Suprapubic skin (tissue), 4 donors: ENCODE results near the gene TRIM69. TPM values are rescaled to one million over a fixed set of nuclear protein-coding genes. Genes with fewer than 3 reads are reported as not detected.
"Not testable (repeated sequence)": the region's sequence is repeated elsewhere in the genome, so short reads cannot be mapped to it uniquely, and the experiment has no call there.

ENCODE experiments used
- DNase-seq, 2 donors: peaks; one replicate each; pipeline ENCODE4 v3.0.0-alpha.2; 2019; ENCODE audit warnings: low spot score in 2 of 2
- H3K27ac ChIP-seq: fragments of 200-600 bp; sonication (generic); one replicate; pipeline ENCODE4 v1.5.1; 2019
- H3K27me3 ChIP-seq: fragments of 200-600 bp; sonication (generic); one replicate; pipeline ENCODE4 v1.5.1; 2019
- H3K36me3 ChIP-seq: fragments of 200-600 bp; sonication (generic); one replicate; pipeline ENCODE4 v1.5.1; 2019
- H3K4me1 ChIP-seq: fragments of 200-600 bp; sonication (generic); one replicate; pipeline ENCODE4 v1.5.1; 2019
- H3K4me3 ChIP-seq: fragments of 200-600 bp; sonication (generic); one replicate; pipeline ENCODE4 v1.5.1; 2019; ENCODE audit warnings: mild to moderate bottlenecking
- H3K9me3 ChIP-seq: fragments of 200-600 bp; sonication (generic); one replicate; pipeline ENCODE4 v1.5.1; 2019
- CTCF ChIP-seq, 2 donors: fragments of 200-600 bp in 1 of 2; fragments of 450-650 bp in 1 of 2; sonication (generic) in 1 of 2; IDR thresholded peaks; one replicate each; pipeline ENCODE4 v1.5.1; 2016 to 2019; ENCODE audit warnings: antibody characterized with exemption in 2 of 2, mild to moderate bottlenecking in 1 of 2, moderate library complexity in 1 of 2
- EP300 ChIP-seq: sonication (generic); formaldehyde crosslinking; IDR thresholded peaks from one replicate; pipeline ENCODE4 v1.6.1; 2017; ENCODE audit warnings: antibody characterized with exemption
- POLR2A ChIP-seq, 2 donors: fragments of 450-650 bp; IDR thresholded peaks; one replicate each; pipeline ENCODE4 v1.6.1; 2017; ENCODE audit warnings: antibody characterized with exemption in 2 of 2, mild to moderate bottlenecking in 2 of 2, moderate library complexity in 2 of 2
- POLR2AphosphoS5 ChIP-seq, 3 donors: sonication (generic); formaldehyde crosslinking; IDR thresholded peaks; one replicate each; pipeline ENCODE4 v1.6.1; 2017; ENCODE audit warnings: antibody characterized with exemption in 3 of 3
- WGBS: methylation state at CpG from one replicate; pipeline ENCODE4 v1.1.5; 2018; 5-methylcytosine and 5-hydroxymethylcytosine counted together
- total RNA-seq, 4 donors: library from RNA; depleted of rRNA; stranded (reverse); fragments of >200 nt; gene quantifications; one replicate each; pipeline ENCODE4 v1.1.0, GENCODE V29; 2016

TRIM69 gene
- total RNA-seq, 4 donors from 2014 or later = 9.1 to 10.6 (median 9.8) TPM

- H3K9me3 ChIP-seq = no peaks in the 10 kb centered on the region
These were observed 39.3 kb upstream of the TRIM69 start for GRCh38 chr15:44697014-44697413.

GRCh38 chr15:44698641-44699040, 37.7 kb upstream of the TRIM69 start:
- no peak for DNase-seq
- no peaks in the 10 kb centered on the region for H3K36me3 ChIP-seq
- no peak overlapping the region for H3K4me3 ChIP-seq
- peaks cover 4% of the 10 kb centered on the region for H3K9me3 ChIP-seq
- H3K27ac ChIP-seq = no peak overlapping the region
- TF ChIP-seq POLR2AphosphoS5 (IDR thresholded peaks at IDR 0.05) (no peak), POLR2A (IDR thresholded peaks at IDR 0.05) (no peak), CTCF (IDR thresholded peaks at IDR 0.05) (no peak), EP300 (no peak)
- H3K4me1 ChIP-seq = no peaks in the 10 kb centered on the region
- no peaks in the 10 kb centered on the region for H3K27me3 ChIP-seq
- WGBS = 91% methylated on average over 2 of the region's 2 CpGs

More at GRCh38 chr15:44697014-44697413, 39.3 kb upstream of the TRIM69 start:
- no peak overlapping the region for H3K4me3 ChIP-seq
- H3K36me3 ChIP-seq = no peaks in the 10 kb centered on the region
- DNase-seq = no peak
- no peaks in the 10 kb centered on the region for H3K27me3 ChIP-seq
- H3K4me1 ChIP-seq = no peaks in the 10 kb centered on the region
- TF ChIP-seq CTCF (IDR thresholded peaks at IDR 0.05) (no peak), POLR2AphosphoS5 (IDR thresholded peaks at IDR 0.05) (no peak), EP300 (no peak), POLR2A (IDR thresholded peaks at IDR 0.05) (no peak)
- no peak overlapping the region for H3K27ac ChIP-seq

- not testable (repeated sequence) for H3K36me3 ChIP-seq, H3K27ac ChIP-seq, H3K4me3 ChIP-seq, H3K4me1 ChIP-seq, DNase-seq, H3K9me3 ChIP-seq, H3K27me3 ChIP-seq
These were observed 35.7 kb upstream of the TRIM69 start for GRCh38 chr15:44700676-44701075.

- H3K9me3 ChIP-seq = peaks cover 4% of the 10 kb centered on the region
- no peak for TF ChIP-seq EP300
- TF ChIP-seq CTCF (IDR thresholded peaks at IDR 0.05) = no peak
- TF ChIP-seq POLR2AphosphoS5 (IDR thresholded peaks at IDR 0.05) = no peak
- no peak for TF ChIP-seq POLR2A (IDR thresholded peaks at IDR 0.05)
- no peak overlapping the region for H3K4me3 ChIP-seq
- H3K4me1 ChIP-seq = peaks cover 9% of the 10 kb centered on the region
- H3K27me3 ChIP-seq = no peaks in the 10 kb centered on the region
- no peak overlapping the region for H3K27ac ChIP-seq
- no peak for DNase-seq
- WGBS = 85% methylated on average over 1 of the region's 1 CpG
- no peaks in the 10 kb centered on the region for H3K36me3 ChIP-seq
These were observed 30.3 kb upstream of the TRIM69 start for GRCh38 chr15:44705986-44706385.

GRCh38 chr15:44706401-44706800, 29.9 kb upstream of the TRIM69 start:
- TF ChIP-seq POLR2A (IDR thresholded peaks at IDR 0.05) = no peak
- TF ChIP-seq POLR2AphosphoS5 (IDR thresholded peaks at IDR 0.05) = no peak
- no peak for TF ChIP-seq EP300
- TF ChIP-seq CTCF (IDR thresholded peaks at IDR 0.05) = no peak
- 88% methylated on average over 2 of the region's 2 CpGs for WGBS
- no peak for DNase-seq

GRCh38 chr15:44706946-44707636, 29.2 kb upstream of the TRIM69 start:
- Histone ChIP-seq H3K9me3 (peaks cover 4% of the 10 kb centered on the region), H3K27me3 (no peaks in the 10 kb centered on the region), H3K27ac (no peak overlapping the region), H3K4me3 (no peak overlapping the region), H3K36me3 (no peaks in the 10 kb centered on the region), H3K4me1 (peaks cover 9% of the 10 kb centered on the region)
- 83% methylated on average over 1 of the region's 2 CpGs for WGBS
- DNase-seq = no peak
- TF ChIP-seq EP300 = no peak
- no peak for TF ChIP-seq POLR2AphosphoS5 (IDR thresholded peaks at IDR 0.05)
- TF ChIP-seq CTCF (IDR thresholded peaks at IDR 0.05) = no peak
- TF ChIP-seq POLR2A (IDR thresholded peaks at IDR 0.05) = no peak

More at GRCh38 chr15:44706401-44706800, 29.9 kb upstream of the TRIM69 start:
- Histone ChIP-seq H3K27ac (no peak overlapping the region), H3K4me3 (no peak overlapping the region), H3K9me3 (peaks cover 4% of the 10 kb centered on the region), H3K36me3 (no peaks in the 10 kb centered on the region), H3K4me1 (peaks cover 9% of the 10 kb centered on the region), H3K27me3 (no peaks in the 10 kb centered on the region)
